NCI-H1092 treated with DMSO at 0.1 percent for 48 hours (cell line): Measurements from ENCODE around the gene ELF4.

ENCODE experiments used
- DNase-seq: peaks from one replicate; lab custom pipeline; 2025; lab: John Stamatoyannopoulos, UW

ELF4 gene

DNA sequence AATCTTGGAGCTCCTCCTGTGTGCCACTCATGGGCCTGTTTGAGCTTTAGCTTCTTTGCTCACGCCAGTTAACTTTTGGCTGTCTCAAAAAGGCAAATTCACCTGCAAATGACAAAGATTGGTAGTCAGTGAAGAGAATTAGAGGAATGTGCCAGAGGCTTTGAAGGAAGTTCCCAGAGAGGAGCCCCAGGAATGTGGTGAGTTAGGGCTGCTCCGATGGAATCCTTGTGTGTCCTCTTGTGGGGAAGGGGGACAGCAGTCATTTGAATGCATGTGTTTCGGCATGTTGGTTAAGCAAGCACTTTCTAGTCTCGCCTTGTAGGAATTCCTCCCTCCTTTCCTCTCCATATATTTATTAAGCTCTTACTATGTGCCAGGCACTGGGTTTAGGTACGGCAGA lies 62.9 kb downstream of the ELF4 start:
- DNase-seq = no peak

DNA sequence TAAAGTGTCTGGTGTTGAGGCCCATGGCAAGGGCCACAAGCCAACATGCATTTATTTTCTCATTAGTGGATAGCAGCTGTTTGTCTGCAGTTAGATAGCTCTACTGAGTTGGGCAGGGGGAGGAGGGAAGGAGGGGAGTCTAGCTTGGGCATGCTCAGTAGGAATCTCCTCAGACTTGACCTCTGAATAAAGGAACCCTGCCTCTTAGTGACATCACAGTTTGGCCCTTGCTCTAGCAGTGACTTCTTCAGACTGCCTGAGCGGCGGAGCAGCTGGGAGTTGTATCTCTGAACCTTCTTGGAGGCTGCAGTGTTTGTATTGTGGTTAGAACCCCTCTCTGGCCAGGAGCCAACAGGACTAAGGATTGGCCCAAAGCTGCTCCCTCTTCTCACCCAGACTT lies 70.5 kb downstream of the ELF4 start:
- DNase-seq = no peak

DNA sequence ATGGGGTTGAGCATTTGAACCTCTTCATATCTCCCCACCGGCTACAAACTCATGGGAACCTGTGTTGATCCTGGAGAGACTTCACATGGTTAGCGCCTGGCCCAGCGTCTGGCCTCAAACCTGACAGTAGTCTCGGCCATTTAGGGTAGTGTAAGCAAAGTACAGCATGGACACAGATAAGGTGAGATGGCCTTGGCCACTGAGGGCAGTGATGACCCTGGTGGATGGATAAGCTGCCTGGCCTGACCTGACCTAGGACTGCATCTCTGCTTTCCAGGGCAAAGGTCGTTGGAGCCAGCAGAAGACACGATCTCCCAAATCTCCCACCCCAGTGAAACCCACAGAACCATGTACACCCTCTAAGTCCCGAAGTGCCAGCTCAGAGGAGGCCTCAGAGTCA lies 76.1 kb downstream of the ELF4 start:
- DNase-seq = no peak

DNA sequence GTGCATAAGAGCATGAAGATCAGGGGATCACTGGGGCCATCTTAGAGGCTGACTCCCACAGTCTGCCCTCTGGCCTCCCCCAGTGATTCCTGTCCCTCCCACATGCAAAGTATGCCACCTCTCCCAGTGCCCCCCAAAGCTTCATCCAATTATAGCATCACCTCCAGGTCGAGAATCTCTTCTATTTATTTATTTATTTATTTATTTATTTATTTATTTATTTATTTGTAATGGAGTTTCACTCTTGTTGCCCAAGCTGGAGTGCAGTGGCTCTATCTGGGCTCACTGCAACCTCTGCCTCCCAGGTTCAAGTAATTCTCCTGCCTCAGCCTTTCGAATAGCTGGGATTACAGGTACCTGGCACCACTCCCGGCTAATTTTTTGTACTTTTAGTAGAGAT lies 77.7 kb downstream of the ELF4 start:
- DNase-seq = no peak

DNA sequence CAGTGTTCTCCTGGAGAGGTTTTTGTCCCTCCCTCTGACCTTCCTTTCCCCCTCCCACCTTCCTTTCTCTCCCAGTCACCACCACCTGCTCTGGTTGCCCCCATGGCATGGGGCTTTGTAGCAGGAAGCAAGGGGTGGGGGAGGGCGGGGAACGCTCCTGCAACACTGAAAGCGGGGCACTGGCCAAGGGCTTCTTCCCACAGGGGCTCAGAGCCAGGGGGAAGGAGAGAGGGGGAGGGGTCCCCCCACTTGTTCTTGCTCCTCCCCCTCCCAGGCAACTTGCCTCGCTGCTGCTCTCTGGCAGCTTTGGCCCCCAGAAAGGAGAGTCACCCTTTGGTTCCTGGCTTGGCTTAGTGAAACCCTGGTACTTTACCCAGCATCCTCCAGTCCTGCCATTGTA lies 79.5 kb downstream of the ELF4 start:
- DNase-seq = no peak

DNA sequence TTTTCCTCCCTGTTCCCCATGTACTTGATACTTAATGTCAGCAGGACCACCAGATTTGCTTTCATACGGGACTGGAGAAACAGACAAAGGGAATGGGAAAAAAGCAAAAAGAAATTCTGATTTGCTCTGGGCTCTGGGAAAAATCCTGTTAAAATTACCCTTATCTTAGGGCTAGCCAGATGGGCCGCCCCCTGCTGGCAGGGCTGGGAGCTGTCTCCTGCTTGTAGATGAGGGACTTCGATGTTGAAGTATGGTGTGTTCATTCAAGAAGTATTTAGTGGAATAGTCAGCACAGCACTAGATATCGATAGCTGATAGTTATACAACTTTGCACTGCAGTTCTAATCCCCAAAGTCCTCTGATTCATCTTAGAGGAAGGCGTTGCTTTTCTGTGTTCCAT lies 82.1 kb downstream of the ELF4 start:
- no peak for DNase-seq

DNA sequence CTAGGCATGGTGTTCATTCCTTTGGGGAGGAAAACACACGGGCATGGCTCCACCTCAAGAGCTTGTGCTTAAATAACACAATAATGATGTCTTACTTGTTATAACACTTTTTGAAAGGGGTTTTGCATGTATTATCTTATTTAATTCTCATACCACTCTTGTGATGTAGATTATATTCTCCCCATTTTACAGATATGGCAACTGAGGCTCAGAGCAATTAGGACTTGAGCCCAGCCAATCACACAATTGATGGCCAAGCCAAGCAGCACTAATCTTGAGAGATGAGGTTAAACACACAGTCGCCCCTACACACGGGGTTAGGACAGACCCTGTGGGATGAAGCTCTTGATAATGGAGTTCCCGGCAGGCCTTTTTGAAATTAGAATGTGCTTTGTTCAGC lies 82.7 kb downstream of the ELF4 start:
- no peak for DNase-seq

DNA sequence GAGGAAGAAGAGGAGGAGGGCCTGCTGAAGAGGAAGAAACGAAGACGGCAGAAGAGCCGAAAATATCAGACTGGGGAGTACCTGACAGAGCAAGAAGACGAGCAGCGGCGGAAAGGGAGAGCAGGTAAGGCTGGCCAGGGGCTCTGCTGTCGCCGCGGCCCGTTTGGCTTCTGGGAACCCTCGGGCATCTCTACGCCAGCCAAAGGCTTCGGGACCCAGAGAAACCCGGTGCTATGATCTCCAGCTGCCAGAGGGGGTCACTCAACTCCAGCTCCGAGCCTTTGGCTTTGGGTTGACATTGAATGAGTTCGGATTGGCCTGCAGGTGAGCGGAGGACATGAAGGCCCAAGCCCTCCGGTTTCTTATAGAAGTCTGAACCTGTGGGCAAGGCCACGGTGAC lies 85.0 kb downstream of the ELF4 start:
- no peak for DNase-seq

DNA sequence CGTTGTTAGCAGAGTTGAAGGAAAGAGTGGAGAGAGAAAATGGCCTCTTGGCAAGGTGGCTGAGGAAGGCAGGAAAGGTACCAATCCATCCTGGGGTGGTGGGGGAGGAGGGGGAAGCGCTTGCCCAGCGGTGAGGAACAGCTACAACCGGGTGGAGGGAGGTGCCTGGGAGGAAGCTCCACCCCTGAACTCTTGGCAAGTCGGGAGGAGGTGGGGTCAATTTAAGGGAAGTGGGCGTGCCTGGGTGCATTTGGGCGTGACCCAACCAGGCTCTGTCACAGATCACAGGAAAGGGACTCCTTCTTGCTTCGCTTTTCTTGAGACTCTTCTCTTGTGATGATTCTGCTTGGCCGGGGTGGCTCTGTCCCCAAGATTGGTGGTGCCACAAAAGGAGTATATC lies 86.2 kb downstream of the ELF4 start:
- no peak for DNase-seq

DNA sequence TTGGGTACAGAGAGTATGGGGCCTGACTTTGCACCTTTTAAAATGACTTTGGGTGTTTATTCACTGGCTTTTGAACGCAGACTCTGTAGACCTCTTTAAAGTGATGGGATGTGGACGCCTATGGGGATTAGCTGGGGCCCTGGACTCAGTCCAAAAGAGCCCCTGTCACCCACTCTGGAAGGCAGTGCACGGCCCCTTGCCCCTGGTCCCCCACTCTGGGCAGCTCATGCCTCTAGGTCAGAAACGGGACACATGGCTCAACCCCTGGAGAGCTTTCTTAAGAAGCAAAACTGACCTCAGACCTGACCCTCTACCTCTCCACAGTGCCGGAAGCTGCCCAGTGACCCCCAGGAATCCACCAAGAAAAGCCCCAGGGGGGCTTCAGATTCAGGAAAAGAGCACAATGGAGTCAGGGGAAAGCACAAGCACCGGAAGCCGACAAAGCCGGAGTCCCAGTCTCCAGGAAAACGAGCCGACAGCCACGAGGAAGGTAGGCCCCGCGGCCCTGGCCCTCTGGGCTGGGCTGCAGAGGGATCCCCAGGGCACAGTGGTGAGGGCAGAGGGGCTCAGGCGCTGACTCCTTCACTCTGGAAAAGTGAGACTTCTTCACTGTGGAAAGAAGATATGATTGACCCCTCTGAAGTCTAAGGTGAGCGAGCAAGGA lies 89.5 kb downstream of the ELF4 start:
- DNase-seq = no peak

DNA sequence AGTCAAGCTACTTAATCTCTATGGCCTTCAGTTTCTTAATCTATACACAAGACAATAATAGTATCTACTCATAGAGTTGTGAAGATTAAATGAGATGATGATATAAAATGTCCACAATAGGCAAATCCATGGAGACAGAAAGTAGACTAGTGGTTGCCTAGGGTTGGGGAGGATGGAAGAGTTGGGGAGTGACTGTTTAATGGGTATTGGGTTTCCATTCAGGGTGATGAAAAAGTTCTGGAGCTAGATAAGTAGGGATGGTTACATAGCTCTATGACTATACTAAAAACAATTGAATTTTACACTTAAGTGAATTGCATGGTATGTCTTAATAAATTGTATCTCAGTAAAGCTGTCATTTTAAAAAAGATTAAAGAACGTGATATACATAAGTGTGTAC lies 92.2 kb downstream of the ELF4 start:
- no peak for DNase-seq

DNA sequence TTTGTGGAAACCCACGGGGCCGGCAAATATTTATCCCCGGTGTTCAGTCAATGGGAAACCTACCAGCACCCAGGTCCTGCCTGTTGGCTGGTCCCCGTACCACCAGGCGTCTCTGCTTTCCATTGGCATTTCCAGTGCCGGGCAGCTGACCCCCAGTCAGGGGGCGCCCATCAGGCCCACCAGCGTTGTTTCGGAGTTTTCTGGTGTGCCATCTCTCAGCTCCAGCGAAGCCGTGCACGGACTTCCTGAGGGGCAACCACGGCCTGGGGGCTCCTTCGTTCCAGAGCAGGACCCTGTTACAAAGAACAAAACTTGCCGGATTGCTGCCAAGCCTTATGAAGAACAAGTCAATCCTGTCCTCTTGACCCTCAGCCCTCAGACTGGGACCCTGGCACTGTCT lies 95.1 kb downstream of the ELF4 start:
- DNase-seq = no peak
